ENCODE results near the gene ARIH2.
"Not testable (repeated sequence)": the region's sequence is repeated elsewhere in the genome, so short reads cannot be mapped to it uniquely, and the experiment has no call there.

The ARIH2 gene

GRCh38 chr3:48918388-48919214, at the start of gene ARIH2:
ARIH2 (plus strand) TSS chr3:48918842; CDS start chr3:48927559, 8,717 bp downstream.
- DNase-seq, result peak; percentile 91

DNA sequence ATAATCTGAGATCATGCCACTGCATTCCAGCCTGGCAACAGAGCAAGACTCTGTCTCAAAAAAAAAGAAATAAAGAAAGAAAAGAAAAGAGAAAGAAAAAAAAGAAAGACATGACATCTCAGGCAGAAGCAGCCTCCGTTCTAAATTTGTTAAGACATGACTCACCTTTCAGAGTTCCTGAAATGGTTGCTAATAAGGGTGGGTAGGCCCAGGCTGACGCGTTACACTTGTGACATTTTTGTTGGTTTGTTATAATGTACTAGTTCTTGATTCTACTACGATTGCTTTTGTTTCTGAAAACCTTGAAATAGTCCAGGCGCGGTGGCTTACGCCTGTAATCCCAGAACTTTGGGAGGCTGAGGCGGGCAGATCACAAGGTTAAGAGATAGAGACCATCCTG, 41.0 kb upstream of the ARIH2 start:
- DNase-seq, result no peak

- no peak for DNase-seq
Measured at GRCh38 chr3:48879307-48879993, 39.2 kb upstream of the ARIH2 start.

DNA sequence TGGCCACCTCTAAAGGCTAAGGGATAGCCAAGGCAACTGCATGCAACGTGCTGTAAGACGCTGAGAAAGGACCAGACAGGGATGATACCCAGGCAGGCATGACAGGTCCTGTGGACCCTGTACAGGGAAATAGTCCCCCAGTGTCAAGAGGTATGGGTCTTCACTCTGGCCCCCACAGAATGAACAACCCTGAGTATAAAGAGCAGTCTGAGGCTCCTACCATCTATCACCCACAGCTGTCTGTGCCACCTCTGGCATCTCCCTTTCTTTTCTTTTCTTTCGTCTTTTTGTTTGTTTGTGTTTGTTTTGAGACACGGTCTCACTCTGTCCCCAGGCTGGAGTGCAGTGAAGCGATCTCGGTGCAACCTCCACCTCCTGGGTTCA, 38.7 kb upstream of the ARIH2 start:
- no peak for DNase-seq

GRCh38 chr3:48881006-48881405, 37.6 kb upstream of the ARIH2 start:
- DNase-seq, result no peak

GRCh38 chr3:48881652-48882114, 37.0 kb upstream of the ARIH2 start:
- no peak for DNase-seq

- DNase-seq, result no peak
Measured at GRCh38 chr3:48885753-48886152, 32.9 kb upstream of the ARIH2 start.

DNA sequence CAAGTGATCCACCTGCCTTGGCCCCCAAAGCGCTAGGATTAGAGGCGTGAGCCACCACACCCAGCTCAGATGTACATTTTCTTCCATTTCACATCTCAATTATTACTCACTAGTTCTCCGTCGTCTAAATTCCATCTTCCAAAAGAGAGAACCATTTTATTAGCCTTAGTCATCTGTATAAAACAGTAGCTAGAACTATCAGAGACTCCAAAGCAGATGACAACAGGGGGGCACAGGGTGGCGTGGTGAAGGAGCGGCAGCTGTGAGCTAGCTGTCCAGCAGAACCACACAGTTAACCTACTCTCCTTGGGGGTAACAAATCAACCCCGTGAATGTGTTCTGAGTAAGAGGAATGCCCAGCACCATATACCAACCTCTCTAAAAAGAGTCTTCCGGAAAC, 27.0 kb upstream of the ARIH2 start:
- no peak for DNase-seq

DNA sequence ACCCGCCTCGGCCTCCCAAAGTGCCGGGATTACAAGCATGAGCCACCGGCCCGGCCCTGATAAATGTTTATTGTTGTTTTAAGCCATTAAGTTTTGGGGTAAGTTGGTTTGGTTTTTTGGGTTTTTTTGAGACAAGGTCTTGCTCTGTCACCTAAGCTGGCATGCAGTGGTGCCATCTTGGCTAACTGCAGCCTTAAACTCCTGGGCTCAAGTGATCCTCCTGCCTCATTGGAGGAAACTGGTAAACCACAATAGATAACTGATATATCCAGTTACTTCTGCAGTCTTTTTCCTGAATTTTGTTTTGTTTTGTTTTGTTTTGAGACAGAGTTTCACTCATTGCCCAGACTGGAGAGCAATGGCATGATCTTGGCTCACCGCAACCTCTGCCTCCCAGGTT, 24.1 kb upstream of the ARIH2 start:
- no peak for DNase-seq

DNA sequence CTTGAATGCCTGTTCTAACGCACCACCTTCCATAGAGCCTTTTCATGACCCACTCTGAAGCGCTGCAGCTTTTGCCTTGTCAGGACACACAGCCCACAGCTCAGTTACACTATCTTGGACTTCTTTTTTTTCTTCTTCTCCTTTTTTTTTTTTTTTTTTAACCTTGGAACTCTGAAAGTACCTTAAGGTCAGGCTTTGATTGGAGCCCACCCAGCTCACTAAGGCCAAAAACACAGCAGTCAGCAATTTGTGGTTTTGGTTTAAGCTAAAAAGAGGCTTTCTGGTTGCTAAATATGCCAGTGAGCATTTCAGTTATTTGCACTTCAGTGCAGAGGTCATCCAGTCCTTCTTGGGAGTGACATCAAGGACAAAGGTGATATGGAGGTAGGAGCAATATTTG, 21.7 kb upstream of the ARIH2 start:
- no peak for DNase-seq

GRCh38 chr3:48897460-48898376, 20.9 kb upstream of the ARIH2 start:
- no peak for DNase-seq

DNA sequence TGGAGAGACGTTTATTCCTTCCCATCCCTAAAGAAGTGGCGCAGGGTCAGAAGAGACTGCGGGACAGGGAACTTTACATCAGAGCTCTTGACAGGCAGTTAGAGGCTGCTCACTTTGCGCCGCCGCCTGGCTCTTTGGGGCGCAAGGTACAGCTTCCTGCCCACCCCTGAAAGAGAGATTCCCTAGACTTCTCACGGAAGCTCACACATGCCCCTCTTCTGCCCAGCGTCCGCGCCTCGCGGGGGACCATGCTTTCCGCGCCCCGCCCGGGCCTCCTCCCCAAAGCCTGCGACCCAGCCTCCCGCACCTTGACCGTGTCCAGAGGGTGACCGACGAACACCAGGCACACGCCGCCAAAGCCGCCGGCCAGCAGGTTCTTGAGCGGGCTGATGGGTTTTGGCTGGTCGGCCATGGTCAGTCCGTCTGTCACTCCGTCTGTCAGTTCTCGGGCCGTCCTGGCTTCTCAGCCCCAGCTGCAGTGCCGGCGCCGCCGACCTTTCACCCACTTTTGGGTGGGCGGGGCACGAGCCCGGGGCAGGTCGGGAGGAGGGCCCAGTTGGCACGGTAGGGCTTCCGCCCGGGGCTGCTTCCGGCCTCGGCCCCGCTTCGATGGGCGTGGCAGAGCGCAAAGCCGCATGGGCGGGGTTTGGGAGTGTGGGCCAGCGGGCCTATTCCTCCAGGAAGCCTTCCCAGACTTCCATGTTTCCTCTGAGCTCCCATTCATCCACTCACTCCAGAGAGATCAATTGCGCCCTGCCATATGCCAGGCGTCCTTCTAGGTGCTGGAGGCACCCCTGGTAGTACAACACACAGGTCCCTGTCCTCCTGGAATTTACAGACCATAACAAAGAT, 20.0 kb upstream of the ARIH2 start, which contains the start of gene SLC25A20:
SLC25A20 (minus strand) TSS at position 500 of the 852 bp plus-strand sequence; CDS start at position 412, 88 bp downstream.
- peak; percentile 88 for DNase-seq

DNA sequence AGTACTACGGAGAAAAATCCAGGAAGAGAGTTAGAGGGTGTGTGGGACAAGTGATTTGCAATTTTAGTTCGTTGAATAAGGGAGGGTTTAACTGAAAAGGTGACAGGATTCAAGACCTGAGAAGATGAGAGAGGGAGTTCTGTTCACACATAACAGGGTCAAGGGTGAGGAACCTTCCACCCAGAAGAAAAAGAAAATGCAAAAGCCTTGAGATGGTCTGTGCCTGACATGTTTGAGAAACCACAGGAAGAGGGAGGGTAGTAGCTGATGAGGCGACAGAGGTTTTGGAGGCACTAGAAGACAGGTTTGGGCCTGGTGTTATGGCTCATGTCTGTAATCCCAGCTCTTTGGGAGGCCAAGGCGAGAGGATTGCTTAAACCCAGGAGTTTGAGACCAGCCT, 19.4 kb upstream of the ARIH2 start:
- peak; percentile 27 for DNase-seq

GRCh38 chr3:48907026-48907425, 11.6 kb upstream of the ARIH2 start:
- DNase-seq, result not testable (repeated sequence)

DNA sequence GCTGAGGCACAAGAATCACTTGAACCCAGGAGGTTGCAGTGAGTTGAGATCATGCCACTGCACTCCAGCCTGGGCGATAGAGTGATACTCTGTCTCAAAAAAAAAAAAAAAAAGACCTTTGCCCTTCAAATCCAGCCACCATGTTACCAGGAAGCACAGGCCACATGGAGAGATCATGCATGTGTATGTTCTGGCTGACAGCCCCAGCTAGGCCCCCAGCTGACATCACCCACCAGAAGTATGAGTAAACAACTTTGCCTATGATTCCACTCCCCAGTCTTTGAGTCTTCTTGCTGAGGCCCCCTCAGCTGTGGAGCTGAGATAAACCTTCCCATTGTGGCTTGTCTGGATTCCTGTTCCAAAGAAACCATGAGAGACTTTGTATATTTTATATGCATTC, 3.3 kb upstream of the ARIH2 start:
- DNase-seq, result no peak

DNA sequence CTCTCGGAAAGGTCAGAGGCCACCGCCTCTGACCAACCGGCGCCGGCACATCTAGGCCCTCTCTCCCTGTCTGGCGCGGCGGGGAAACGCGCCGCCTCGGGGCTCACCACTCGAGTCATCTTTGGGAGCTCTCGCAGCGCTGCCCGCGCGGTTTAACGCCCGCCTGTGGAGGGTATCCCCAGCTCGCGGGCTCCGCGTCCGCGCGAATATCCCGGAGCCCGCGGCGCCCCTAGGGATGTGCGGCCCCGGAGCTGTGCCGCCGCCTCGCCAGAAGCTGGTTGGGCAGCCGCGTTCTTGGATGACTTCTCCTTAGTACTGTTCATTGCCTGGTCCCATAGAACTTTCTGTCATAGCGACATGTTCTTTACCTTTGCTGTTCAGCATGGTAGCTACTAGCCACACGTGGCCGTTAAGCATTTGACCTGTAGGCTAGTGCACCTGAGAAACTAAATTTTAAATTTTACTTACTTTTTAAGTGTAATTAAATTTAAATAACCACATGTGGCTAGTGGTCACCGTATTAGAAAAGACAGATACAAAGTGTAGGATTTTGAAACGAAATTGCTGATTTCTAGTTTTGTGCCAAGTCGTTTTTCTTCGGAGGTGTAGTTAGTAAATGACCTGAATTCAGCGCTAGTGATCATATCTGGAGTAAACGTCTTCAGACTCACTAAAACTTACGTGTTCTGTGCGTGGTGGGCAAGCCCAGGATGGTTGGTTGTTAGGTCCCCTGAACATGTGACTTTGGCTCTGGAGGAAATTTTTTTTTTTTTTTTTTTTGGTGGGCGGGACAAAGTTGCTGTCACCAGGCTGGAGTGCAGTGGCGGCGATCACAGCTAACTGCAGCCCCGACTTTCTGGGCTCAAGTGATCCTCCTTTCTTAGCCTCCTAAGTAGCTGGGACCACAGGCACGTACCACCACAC, 835 bp downstream of the ARIH2 start:
- DNase-seq, result peak; percentile 73

- no peak for DNase-seq
Measured at GRCh38 chr3:48926425-48927392, 8.1 kb downstream of the ARIH2 start.

GRCh38 chr3:48927928-48928327, 9.3 kb downstream of the ARIH2 start:
- no peak for DNase-seq

GRCh38 chr3:48928679-48929078, 10.0 kb downstream of the ARIH2 start:
- no peak for DNase-seq
